Putamen (tissue), 1 donor: ENCODE measurements around the gene ARMH4.
A peak's percentile ranks its signal among the peaks of the same experiment; 100 is the strongest.

ENCODE experiments used
- DNase-seq: peaks from one replicate; pipeline ENCODE4 v3.0.0-alpha.2; 2016; ENCODE audit warnings: low spot score

ARMH4 gene

DNA sequence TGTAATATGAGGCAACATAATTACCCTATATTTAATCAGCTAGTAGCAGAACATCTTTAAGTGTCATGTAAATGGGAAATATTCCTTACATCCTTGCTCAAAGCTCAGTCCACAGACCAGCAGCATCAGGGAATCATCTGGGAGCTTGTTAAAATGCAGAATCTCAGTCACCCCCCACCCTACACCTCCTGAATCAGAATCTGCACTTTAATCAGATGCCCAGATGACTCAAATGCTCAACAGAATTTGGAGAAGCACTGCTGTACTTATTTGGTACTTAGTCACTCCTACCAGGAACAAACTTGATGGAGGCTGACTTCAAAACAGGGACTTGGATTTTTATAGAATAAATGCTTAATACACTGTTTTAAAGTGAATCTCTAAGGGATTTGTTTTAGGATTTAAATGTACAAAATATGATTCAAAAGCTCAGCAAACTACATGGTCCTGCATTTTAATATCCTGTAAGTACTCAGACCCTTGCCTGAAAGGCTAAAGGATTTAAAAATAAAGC lies 96.5 kb downstream of the ARMH4 start:
- peak; percentile 29 for DNase-seq

DNA sequence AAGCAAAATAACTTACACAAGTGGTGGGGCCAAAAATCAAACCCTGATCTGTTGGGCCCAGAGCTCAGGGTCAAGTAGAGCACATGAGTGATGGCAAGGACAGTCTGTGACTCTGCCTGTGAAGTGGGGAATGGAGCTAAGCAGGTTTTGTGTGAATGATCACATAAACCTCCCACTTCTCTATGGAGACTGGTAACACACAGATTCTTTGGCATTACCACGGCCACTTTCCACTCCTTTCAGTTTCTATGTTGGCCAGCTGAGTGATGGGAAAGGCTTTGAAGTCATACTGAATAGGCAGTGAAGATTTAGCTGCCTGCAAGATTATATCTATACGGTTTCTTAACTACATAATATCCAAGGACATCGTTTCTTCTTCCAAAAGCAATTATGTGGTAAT lies 97.9 kb downstream of the ARMH4 start:
- no peak for DNase-seq

DNA sequence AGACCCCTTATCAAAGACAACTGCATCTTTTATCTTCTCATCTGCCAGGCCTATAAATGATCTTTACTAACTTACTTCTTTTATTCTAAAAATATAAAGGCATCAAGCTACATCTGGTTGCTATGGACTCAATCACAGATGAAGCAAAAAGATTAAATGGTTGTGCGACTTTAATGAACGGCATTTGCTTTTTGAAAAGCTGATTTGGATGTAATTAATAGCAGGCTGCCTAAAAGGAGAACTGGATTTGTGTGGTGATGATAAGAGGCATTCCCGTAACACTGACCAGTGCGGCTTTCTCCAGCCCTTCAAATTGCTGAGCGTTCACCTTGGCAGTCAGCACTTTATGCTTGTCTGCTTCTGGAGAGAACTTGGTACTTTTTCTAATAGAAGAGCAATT lies 103.8 kb downstream of the ARMH4 start:
- no peak for DNase-seq

DNA sequence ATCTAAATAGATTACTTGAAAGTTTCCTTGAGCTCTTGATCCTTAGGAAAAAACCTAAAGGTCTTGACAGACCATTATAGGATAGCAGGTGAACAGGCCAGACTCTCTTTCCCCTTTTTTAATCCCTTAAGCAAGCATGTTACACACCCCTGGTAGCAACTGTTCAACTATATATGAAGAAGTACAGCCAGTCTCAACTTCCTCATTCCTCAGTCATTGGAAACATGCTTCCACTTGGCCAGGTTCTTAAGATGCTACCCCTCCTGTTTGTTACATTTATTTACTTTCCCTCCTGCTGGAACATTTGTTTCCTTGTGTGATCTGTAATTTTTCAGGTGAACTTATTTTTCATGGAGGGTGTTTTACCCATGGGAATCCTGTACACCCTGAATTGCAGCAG lies 124.1 kb downstream of the ARMH4 start:
- no peak for DNase-seq

DNA sequence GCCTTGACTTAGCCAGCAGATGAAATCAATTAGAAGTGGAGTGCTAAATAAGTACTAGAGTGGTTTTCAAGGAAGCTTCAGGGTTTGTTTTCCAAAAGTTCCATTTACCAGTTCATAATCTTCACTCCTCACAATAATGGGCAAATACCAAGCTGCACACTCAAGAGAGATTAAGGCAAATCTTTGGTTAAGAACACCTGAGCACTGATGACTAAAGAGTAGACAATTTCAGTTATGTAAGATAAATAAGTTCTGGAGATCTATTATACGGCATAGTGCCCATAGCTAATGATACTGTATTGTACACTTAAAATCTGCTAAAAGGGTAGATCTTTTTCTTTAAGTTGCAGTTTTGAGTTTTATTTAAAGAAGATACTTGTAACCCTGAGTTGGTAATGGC lies 125.0 kb downstream of the ARMH4 start:
- DNase-seq: no peak

GRCh38 chr14:58026219-58026618 lies 125.8 kb downstream of the ARMH4 start:
- no peak for DNase-seq

DNA sequence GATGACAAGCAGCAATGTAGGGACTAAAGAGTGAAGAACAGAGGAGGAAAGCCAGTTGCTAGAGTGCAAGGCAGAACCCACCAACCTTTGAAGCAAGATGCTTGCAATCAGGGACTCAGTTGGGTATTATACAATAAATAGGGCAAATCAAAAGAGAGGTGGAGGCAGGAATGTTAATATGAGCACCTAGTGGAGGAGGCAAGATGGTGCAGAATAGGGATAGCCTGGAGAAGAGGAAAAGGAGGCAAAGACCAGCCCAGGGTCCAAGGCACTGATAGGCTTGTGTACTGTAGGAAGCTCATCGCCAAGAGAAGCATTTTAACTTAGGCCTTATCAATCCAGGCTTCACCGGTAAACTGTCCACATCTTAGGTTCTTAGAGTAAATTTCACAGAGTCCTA lies 137.2 kb downstream of the ARMH4 start:
- DNase-seq: no peak

DNA sequence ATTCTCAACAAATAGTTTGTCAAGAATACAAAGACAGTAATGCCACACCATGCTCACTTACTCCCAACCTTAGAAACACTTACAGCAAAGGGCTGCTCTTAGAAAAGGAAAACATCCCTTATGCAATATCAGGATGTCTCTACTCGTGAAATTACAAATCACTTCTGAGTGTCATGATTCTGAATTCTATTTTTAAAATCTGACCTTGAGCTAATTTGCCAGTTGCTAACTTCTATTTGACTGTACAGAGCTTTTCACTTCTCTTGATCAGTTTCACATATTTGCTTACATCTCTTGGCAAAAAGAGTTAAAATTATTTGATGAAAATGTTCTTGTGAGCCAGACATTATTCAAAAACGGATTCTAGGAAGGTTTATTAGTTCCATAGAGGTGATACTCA lies 149.4 kb downstream of the ARMH4 start:
- DNase-seq: no peak

DNA sequence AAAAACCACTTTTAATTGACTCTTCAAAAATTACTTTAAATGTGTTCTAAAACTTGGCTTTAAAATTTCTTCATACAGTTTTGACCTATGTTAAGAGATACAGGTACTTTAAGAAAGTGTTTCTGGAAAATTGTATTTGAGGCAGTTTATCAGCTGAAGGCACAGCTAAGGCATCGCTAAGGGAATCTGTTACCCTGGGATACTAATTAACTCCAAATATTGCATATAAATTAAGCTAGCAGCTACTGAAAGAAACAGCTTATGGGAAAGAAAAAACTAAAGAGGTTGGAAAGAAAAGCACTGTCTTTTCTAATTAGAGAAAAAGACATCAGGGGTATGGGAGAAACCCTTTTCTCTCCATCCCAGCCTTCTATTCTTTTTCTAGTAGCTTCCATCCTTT lies 152.0 kb downstream of the ARMH4 start:
- DNase-seq: no peak

DNA sequence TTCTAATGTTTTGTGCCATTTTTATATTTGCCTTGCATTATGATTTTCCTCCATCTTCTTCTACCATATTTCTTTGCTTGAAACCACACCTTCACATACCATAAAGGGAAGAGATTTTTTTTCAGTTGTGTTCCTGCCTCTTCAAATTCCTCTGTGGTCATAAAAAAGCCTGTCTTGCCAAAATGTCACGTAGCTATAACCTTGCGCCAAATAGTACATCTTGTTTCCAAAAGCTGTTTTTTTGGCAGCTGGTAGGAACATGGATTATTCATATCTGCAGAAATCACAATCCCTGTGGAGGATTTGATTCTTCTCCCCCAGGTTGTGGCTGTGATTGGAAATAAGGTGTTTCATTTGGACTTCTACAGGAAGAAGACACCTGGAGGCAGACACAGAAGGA lies 152.5 kb downstream of the ARMH4 start:
- DNase-seq: no peak

DNA sequence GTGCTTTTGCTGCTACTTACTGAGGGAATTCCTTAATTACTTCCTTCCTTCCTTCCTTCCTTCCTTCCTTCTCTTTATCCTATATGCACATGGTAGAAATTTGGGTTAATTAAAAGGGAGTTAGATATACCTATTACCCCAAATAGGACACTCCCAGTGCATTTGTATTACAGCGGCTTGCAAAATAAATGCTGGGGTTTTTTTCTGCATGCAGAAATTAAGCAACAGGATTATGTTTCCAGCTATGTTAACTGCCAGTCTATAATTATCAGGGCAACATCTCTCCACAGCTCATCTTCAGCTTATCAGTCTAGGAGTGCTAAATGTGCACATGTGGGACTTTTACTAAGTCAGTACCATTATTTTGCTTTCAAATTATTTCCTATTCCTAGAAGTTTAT lies 153.2 kb downstream of the ARMH4 start:
- no peak for DNase-seq

DNA sequence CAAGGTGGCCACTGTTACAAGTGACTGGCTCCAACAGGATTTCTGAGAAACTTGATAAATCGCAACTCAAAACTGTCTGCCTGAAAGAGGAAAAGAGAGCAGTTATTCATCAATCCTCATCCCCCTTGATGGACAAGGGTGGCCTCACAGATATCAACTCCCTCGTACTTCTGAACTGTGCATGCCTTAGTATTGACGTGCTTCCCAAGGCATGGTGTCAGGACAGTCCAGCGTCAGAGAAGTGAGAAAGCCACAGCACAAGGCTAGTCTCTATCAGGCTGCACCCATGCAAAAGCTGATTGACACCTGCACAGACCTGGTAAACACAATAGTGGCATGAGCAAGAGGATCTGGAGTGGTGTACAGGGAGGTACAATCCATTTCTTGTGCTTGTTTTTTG lies 160.7 kb downstream of the ARMH4 start:
- no peak for DNase-seq

DNA sequence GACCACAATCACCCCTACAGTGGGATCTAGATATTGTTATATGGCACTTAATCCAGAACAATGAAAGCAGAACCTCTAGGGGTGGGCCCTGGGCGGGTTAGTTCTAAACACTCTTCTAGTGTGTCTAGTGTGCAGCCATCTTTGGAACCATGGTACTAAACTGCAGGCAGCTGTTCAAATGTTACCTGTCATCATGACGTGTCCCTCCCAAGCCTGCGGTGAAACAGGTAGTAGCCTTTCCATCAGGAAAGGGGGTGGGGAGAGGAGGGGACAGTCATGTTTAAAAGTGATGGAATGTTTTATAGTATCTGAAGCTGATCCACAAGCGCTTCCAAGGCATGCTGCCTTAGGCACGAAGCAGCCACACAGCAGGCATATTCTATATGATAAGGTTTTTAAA lies 163.6 kb downstream of the ARMH4 start:
- DNase-seq: no peak

DNA sequence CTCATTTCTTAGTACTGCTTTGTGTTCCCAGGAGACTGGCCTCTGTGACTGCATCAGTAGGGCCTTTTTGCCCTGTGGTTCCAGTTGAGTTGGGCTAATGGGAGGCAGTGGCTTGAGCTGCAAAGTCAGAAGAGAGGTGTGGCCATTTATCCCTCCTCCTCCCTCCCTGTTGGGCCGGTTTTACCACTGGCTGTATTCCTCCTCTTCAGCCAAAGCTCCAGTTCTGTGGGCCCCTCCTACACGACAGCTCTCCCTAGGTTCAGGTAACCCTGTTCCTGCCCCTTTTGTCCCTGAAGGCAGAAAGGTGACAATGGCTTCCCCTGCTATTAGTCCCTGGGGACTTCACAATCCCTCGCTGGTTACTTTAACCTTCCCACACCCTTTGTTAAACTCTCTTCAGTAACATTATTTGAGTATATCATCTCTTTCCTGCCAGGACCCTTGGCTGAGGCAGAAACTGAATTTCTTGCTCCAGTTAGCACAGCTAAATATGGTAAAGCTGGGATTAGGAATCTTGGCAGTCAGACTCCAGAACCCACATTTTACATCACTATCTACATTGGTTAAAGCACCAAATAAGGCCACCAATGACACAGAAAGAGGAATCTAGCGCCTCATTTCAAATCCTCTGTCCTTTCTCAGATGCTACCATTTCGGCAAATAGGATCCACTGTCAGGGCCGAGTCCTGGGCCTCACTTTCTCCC lies 164.3 kb downstream of the ARMH4 start:
- DNase-seq: no peak

DNA sequence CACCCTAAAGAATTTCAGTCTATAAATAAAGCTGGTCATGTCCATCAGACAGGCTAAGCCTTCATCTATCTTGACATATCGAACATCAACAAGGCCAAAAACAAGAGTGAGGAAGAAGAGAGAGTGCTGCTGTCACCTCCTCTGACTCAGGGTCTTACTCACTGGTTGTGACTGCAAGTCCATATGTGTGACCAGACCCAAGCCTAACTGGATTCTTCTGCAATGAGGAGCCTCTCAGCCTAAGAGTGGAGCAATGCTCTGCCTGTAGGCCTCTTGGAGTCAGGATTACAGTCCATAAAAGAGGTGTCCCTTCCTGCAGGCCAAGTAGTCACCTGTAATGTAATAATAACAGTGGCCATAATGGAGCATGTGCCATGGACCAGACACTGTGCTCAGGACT lies 165.0 kb downstream of the ARMH4 start:
- no peak for DNase-seq

- no peak for DNase-seq
Measured at GRCh38 chr14:57982804-57983634, 169.0 kb downstream of the ARMH4 start.

DNA sequence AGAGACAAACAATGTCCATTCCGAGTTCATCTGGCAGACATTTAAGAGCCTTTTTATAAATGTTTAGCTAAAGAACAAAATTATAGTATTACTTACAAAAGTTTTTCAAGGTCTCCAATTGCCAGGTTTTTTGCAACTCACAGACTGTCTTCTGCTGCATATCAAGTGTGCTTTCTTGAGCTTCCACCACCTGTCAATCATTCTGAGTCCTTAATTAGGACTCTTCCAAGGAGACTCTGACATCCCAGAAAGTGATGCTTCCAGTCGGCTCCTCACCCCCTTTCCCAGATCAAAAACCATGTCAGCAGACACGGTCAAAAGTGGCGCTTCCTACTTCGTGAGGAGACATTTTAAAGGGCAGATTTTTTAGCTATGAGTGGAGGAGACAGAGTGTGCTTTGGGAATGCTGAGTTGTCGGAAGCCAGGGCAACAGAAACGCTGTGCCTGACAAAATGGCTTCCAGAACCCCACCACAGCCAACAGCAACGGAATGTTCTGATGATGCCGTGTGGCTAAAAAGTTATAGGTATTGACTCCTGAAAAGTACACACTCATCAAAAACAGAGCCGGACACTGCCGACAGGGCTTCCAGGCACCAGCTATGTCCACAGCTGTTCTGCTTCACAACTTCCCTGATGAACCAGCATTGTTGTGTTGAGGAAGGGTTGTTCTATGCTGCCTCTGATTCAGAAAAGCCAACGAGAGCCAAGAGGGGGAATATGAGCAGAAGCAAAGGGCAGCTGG lies 170.0 kb downstream of the ARMH4 start:
- DNase-seq: no peak

GRCh38 chr14:57979376-57980048 lies 172.5 kb downstream of the ARMH4 start:
- no peak for DNase-seq

DNA sequence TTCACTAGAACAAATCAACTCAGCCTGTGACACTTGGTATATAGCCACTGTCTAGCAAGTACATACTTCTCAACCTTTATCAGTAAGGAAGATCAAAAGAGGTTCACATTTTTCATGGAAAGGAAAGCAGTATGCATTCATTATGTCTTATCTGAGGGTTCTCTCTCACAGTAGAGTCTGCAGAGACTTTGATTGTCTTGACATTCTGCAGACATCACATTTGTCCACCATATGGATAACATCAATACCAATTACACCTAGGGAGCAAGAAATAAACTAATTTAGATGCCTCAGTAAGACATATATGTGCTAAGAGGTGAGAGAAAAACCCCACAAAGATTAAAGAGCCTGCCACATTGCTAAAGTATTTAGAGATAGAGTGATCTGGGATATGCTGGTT lies 175.3 kb downstream of the ARMH4 start:
- DNase-seq: no peak

DNA sequence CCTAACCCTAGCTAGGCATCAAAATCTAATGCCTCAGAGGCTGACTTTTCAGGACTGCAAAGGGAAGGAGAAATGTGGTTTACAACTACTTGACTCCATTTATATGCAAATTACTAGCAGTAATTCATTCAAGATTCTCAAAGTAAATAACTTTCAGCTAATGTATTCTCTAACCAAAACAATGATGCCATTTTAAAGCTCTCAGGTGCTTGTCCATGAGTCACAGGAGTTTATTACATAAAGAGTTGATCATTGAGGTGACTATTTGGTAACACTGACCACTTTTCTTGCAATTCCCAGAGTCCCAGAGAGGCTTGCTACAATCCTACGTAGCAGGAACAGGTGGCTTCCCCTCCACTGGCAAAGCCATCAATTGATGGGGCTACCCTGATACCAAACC lies 177.1 kb downstream of the ARMH4 start:
- no peak for DNase-seq

DNA sequence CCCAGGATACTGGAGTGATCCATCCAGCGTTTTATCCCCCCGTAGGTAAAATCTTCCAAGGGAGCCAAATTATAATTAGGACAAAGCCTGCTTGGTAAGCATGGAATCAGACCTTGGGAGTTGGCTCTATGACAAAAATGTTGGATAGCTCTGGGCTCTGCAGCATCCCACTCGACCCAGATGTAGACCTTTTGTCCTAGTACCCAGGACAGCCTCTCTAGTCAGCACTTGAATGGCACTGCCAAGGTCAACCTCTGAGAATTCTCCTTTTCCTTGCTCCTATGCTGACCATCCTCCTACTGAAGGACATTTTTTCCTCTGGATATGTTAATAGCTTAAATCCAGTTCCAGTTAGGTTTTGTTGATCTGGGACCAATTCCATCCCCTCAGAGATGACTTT lies 181.4 kb downstream of the ARMH4 start:
- DNase-seq: no peak

DNA sequence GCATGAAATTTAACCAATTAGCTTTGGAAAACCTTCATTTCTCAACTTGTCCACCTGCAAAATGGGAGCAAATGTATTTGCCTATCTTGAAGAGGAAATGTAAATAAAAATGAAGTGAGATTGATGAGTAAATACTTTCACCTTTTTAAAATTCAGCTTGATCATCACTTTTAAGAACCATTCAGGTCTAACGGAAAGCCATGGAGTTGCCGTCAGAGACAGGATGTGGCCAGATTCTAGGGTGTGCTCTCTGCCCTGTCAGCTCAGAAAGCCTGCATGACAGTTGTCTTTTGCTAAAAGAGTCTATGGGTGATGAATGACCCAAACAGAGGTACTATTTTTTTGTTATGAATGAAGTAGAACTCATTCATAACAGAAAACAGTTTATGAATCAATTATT lies 181.8 kb downstream of the ARMH4 start:
- no peak for DNase-seq
